ELF-1 (cell line): ENCODE results near the gene EXTL1.

Experiments
- DNase-seq: peaks from one replicate; pipeline ENCODE4 v3.0.0-alpha.2; 2016; ENCODE audit warnings: low read depth, low spot score

Gene EXTL1

DNA sequence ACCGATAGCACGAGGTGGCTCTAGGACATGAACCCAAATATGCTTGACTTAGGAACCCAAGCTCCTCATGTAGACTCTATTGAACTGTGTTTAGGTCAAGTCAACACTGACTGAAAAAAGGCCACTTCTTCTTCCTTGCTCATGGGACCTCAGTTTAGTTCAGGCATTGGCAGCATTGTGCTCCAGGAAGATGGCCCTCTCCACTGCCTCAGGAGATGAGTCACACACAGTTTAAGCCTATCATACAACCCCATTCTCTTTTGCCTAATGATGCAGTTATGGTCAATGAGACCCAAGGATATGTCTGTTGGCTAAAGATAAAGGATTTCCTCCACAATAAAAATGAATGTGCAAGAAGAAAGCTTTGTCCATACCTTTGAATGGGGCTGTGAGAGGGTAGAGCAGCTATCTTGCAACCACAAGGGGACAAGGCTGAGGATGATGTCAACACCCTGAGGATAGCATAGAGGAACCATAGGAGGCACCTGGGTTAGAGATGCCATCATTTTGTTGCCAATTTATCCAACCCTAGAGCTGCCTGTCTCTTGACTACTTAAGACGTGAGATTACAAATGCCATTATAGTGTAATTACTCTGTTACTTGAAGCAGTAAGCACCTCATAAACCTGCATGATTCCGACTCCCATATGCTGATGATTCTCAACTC, 48.9 kb downstream of the EXTL1 start:
- no peak for DNase-seq

DNA sequence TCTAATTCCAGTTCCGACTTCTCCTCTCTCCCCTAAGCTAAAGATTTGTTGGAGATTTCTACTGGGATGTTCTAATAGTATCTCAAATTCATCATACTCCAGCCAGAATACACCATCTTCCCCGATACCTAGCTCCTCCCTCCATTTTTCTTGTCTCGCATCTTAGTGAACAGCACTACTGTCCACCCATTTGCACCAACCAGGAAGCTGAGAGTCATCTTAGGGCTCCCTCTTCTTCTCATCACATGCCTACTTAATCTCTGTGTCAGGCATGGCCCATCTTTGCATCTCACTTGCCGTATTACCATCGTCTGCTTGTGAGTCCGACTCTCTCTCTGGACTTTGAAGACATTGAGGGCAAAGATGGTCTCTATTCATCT, 49.4 kb downstream of the EXTL1 start:
- no peak for DNase-seq

DNA sequence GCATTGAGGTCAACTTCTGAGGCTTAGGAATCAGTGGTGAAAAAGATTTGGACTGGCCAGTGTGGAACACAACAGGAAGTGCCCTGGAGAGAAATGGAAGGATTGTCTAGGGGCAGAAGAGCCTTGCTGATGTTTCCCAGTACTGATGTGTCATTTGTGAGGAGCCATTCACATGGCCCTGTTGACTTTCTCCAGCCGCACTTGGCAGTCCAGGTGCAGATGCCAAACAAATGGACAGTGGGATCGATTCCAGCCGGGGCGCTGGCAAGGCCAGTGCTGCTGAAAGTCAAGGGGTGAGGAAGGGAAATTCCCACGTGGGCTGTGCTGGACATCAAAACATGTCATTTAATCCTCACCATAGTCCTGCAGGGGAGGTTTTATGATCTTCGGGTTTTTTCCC, 50.7 kb downstream of the EXTL1 start:
- DNase-seq, result no peak

DNA sequence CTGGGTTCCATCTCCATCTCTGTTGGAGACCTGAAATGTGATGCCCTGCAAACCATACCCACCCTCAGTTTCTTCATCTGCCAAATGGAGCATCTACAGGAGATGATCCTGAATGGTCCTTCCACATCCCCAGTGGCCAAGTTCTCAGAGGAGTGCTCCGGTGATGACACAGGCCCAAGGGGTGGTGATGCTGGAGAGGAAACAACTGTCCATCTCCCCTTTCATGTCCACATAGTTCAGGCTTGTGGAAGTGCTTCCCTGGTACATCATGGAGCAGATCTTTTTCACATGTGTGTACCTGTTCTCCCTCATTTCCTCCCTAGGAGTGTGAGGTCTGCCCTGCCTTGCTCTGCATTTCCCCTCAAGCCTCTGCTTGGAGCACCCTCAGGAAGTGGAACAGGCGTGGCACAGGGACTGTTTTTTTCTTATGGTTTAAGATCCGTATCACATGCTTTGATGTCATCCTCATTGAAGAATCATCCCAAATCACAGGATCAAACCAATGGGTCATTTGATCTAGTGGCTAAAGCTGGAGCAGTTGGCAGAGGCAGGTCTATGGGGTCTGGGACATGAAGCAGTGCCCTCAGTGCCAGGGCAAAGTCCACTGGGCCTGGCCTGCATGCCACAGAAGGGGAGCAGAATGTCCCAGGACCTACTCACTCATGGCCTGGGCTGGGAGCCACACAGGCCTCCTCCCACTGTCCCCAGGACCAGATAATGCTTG, 54.0 kb downstream of the EXTL1 start:
- no peak for DNase-seq

DNA sequence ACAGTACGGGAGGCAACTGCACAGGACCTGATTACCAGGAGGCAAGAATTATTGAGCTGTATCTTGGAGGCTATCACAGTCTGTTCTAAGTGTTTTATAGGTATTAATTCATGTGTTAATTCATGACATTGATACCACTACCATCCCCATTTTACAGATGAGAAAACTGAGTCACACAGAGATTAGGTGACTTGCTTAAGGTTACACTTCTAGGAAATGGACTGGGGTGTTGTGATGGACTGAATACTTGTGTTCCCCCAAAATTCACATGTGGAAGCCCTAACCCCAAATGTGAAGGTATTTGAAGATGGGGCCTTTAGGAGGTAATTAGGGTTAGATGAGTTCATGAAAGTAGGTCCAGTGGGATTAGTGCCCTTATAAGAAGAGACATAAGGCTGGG, 55.9 kb downstream of the EXTL1 start:
- no peak for DNase-seq

DNA sequence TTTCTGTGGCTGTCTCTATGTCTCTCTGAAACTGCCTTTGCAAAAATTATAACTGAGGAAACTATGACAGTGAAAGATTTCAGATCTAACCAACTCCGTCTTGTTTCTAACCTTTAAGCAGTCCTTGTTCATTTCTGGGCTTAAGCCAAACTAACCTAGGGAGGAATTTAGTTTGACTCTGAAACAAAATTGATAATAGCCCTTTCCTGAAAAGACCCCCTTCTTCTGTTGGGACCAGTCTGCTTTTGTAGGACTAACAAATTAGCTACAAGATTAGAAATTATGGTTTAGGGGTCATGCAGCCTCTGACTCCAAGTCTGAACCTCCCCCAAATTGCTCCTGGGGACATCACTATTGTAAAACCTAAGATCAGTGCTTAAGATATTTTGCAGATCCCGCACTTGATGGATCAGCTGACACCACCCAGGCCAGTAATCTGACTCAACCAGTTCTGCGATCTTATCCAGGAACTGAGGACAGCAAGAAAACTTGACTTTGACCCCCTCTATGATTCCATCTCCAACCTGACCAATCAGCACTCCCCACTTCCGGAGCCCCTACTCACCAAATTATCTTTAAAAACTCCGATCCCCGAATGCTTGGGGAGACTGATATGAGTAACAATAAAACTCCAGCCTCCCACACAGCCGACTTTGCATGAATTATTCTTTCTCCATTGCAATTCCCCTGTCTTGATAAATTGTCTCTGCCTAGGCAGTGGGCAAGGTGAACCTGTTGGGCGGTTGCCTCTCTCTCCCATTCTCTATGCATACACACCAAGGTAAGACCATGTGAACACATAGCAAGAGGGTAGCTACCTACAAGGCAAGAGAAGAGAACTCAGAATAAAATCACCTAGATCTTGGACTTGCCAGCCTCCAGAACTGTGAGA, 57.0 kb downstream of the EXTL1 start:
- DNase-seq, result no peak

DNA sequence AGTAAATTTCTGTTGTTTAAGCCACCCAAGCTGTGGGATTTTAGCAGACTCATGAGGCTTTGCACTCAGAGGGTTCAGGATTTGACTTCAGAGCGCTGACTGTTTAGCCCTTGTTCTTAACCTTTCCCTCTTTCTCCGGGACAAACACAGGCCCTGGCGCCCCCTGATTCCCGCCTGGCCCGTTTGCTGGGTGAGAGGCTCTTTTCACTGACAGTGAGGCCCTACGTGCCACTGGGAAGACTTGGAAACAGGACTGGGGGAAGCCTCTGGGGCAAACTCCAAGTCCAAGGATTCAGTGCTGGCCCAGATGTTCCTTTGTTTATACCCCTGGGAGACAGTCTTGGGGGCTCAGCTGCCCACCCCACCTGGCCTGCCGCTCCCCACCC, 57.6 kb downstream of the EXTL1 start:
- no peak for DNase-seq

DNA sequence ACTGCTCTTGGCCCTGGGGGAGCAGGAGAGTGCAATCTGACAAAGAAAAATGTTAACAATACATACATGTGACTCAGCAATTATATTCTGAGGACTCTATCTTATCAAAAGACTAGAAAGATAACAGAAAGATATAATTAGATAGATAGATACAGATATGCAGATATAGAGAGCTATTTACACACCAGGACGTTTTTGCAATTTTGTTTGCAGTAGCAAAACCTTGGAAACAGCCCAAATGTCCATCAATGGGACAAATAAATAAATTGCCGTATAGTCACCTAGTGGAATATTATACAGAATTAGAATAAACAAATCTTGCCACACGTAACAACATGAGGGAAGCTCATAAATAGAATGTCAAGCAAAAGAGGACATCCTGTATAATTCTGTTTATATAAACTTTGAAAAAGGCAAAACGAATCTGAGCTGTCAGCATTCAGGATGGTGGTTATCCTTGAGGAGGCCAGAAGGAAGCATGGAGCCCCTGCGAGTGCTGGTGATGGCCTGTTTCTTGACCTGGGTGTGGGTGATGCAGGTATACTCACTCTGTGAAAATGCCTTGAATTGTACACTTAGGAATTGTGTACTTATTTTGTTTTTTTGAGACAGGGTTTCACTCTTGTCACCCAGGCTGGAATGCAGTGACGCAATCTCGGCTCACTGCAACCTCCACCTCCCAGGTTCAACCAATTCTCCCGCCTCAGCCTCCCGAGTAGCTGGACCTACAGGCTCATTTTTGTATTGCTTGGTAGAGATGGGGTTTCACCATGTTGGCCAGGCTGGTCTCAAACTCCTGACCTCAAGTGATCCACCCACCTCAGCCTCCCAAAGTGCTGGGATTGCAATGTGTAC, 58.6 kb downstream of the EXTL1 start:
- DNase-seq, result no peak

DNA sequence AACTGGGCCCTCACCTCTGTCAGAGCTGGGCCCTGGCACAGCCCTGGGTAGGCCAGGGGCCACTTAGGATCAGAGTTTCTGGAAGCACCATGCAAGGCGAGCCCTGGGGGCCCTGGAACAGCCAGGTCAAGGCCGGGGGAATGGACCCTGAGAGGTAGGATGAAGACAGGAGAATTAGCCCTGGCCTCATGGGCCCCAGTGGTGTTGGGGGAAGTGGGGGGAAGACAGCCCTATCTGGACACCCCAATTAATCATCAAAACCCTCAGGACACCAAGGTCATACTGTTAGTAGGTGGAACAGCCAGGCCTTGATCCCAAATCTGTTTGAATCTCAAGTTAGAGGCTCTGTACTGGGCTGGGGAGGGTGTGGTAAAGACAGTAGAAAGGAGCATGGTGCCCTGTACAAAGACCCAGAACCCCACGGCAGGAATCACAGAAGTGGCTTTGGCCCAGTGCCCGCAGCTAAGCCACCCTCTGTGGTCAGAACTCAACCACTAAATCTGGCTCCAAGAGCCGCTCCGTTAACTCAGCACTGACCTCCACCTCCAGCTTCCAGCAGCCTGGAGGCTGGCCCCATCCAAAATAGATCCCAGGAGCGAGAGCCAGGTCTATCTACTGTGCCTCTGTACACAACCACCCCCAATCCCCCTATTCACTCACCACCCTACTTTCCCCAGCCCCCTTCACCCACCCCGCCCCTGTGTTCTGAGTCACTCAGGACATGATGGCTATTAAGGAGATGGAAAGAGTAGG, 59.9 kb downstream of the EXTL1 start:
- DNase-seq, result no peak

DNA sequence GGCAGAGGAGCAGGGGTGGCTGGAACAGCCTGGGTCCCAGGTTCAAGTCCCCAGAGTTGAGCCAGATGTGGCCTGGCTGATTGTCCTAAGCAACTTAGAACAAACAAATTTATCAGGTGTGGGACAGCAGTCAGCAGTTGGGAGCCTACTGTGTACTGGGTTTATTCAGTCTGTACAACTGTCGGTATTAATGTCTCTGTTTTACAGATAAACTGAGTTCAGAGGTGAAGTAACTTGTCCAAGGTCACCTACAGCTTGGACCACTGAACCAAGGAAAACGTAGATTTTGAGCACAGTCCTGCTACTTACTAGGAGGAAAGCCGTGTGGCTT, 60.4 kb downstream of the EXTL1 start:
- no peak for DNase-seq

DNA sequence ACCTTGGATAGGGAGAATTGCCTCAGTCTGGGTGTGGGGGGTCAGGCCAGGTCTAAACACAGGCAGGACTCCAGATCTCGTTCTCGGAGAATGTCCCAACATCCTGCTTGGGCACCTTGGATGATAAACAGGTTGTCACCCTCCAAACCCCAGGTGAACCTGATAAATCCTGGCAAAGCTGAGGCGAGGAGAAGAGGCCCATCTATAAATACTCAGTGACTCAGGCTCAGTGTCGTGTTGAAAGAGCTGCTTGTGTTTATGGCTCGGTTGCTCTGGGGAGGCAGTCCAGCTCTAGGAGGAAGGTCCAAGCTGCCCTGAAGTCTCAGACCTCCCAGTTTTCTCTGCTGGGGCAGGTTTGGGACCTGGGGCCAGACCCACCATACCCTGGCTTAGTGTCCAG, 61.6 kb downstream of the EXTL1 start:
- no peak for DNase-seq

DNA sequence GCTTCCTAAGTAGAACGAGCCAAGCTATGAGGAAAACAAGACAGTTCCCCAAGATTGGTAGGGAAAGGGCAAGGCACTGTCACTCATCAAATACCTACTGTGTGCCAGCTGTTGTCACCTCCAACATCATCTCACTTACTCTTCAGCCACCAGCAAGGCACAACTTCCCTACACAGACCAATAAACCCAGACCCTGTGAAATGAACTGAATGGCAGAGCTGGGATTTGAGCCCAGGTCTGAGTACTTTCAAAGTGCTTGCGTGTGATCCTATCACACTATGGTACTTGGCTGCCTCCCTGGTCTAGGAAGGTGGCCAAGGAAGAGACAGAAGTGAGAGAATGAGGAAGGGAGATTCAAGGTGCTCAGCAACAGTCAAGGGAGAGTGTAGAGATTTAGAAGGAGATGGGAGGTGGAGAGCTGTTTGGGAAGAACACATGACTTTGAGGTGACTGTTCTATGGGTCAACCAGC, 62.6 kb downstream of the EXTL1 start:
- no peak for DNase-seq

DNA sequence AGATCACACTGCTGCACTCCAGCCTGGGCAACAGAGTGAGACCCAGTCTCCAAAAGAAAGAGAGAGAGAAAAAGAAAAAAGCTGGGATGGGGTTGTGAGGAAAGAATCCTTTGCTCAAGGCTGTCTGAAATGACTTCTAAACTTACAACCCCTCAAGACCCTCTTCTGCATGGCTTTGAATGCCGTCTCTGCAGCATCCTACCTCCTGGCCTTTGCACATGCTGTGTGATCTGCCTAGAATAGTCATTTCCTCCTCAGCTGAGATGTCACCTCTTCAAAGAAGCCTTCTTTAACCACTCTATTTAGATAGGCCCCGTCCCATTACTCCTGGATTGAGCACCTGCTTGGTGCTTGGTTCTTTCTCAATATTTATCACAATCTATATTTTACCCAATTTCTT, 63.3 kb downstream of the EXTL1 start:
- DNase-seq, result no peak
